Measurements from ENCODE around the gene ECT2.

Gene ECT2

GRCh38 chr3:172739462-172739861 is 11.1 kb upstream of the ECT2 start:
- TF ChIP-seq, protein P1, sequence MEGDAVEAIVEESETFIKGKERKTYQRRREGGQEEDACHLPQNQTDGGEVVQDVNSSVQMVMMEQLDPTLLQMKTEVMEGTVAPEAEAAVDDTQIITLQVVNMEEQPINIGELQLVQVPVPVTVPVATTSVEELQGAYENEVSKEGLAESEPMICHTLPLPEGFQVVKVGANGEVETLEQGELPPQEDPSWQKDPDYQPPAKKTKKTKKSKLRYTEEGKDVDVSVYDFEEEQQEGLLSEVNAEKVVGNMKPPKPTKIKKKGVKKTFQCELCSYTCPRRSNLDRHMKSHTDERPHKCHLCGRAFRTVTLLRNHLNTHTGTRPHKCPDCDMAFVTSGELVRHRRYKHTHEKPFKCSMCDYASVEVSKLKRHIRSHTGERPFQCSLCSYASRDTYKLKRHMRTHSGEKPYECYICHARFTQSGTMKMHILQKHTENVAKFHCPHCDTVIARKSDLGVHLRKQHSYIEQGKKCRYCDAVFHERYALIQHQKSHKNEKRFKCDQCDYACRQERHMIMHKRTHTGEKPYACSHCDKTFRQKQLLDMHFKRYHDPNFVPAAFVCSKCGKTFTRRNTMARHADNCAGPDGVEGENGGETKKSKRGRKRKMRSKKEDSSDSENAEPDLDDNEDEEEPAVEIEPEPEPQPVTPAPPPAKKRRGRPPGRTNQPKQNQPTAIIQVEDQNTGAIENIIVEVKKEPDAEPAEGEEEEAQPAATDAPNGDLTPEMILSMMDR (IDR thresholded peaks at IDR 0.05; ENCODE audit: borderline replicate concordance, control extremely low read depth, extremely low read depth, insufficient read depth, missing control alignments) = no peak
- in situ Hi-C loops (cut with MboI; ENCODE audit: low sequenced_read_pairs, unreplicated experiment) = no loop called here
- DNase-seq (ENCODE audit: low spot score) = no peak

DNA sequence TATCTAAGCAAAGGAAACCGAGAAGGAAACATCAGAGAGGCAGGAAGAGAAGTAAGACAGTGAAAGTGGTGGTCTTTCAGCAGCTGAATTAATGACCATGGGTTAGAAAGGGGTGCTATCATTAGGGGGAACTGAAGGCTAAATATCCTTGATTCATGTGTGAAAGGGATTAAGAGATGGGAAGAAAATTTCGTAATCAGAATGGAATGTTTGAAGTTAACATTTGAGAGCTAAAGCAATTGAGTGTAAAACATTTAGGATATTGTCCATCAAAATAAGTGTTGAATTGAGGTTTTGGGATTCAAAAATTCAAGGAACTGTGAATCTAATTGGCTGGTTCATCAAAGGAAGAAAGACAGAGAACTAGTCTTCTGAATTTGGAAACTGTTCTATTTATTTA is 4.1 kb upstream of the ECT2 start:
- no peak for DNase-seq (ENCODE audit: low spot score)

GRCh38 chr3:172749230-172749965 is 1.1 kb upstream of the ECT2 start:
- in situ Hi-C loops (cut with MboI; ENCODE audit: low sequenced_read_pairs, unreplicated experiment) = no loop called here
- TF ChIP-seq, protein P1 (IDR thresholded peaks at IDR 0.05; ENCODE audit: borderline replicate concordance, control extremely low read depth, extremely low read depth, insufficient read depth, missing control alignments) = no peak
- no peak for DNase-seq (ENCODE audit: low spot score)

More for the DNA sequence above, 4.1 kb upstream of the ECT2 start:
- TF ChIP-seq, protein P1 (IDR thresholded peaks at IDR 0.05; ENCODE audit: borderline replicate concordance, control extremely low read depth, extremely low read depth, insufficient read depth, missing control alignments) = no peak
- in situ Hi-C loops (cut with MboI; ENCODE audit: low sequenced_read_pairs, unreplicated experiment) = no loop called here

- DNase-seq (ENCODE audit: low spot score) = no peak
- TF ChIP-seq, protein P1 (IDR thresholded peaks at IDR 0.05; ENCODE audit: borderline replicate concordance, control extremely low read depth, extremely low read depth, insufficient read depth, missing control alignments) = no peak
- in situ Hi-C loops (cut with MboI; ENCODE audit: low sequenced_read_pairs, unreplicated experiment) = no loop called here
Observed at GRCh38 chr3:172750069-172750367, 508 bp upstream of the ECT2 start.

GRCh38 chr3:172751175-172751704 is 714 bp downstream of the ECT2 start:
- TF ChIP-seq, protein P1 (IDR thresholded peaks at IDR 0.05; ENCODE audit: borderline replicate concordance, control extremely low read depth, extremely low read depth, insufficient read depth, missing control alignments) = no peak
- in situ Hi-C loops (cut with MboI; ENCODE audit: low sequenced_read_pairs, unreplicated experiment) = no loop called here
- peak; percentile 15 for DNase-seq (ENCODE audit: low spot score)

DNA sequence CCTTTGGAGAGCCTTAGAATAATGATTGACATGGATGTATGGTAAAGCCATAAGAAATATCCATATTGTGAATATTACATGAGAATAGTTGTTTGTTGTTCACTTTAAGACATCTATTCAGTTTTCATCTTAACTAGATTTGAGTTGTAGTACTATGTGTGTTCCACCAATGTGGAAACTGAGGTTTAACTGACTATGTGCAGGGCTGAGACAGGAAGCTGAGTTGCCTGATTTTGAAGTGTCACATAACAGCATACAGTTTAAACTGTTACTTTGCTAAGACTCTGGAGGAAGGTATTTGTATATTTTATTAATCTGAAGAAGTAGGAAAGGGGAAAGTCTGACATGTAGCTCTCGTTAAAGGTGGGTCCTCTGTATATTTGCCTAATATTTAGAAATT is 2.1 kb downstream of the ECT2 start:
- TF ChIP-seq, protein P1 (IDR thresholded peaks at IDR 0.05; ENCODE audit: borderline replicate concordance, control extremely low read depth, extremely low read depth, insufficient read depth, missing control alignments) = no peak
- DNase-seq (ENCODE audit: low spot score) = no peak
- in situ Hi-C loops (cut with MboI; ENCODE audit: low sequenced_read_pairs, unreplicated experiment) = no loop called here

Measured in GM13976 (cell line).